Measurements from ENCODE around the gene STARD3NL. TPM values are rescaled to one million over a fixed set of nuclear protein-coding genes. Genes with fewer than 3 reads are reported as not detected.

Gene STARD3NL
- total RNA-seq, 2 donors from 2014 or later = 10.9 to 19.7 TPM

GRCh38 chr7:38154278-38154677, 23.8 kb upstream of the STARD3NL start:
- DNase-seq (no peak), ATAC-seq (no peak)
- H3K4me1 ChIP-seq = no peaks in the 10 kb centered on the region
- no peaks in the 10 kb centered on the region for H3K36me3 ChIP-seq (replicated peaks in 1 of 2; ENCODE audit: insufficient read depth in 1 of 2, low read depth in 2 of 2)
- H3K4me3 ChIP-seq = no peak overlapping the region
- intact Hi-C loops (cut with DNase I) = no loop called here
- no peaks in the 10 kb centered on the region for H3K27me3 ChIP-seq
- 38 to 90% methylated on average over 2 of the region's 2 CpGs for WGBS, 2 donors
- no peak overlapping the region for H3K27ac ChIP-seq
- no peak for TF ChIP-seq POLR2A (IDR thresholded peaks at IDR 0.05)
- TF ChIP-seq, protein P1, sequence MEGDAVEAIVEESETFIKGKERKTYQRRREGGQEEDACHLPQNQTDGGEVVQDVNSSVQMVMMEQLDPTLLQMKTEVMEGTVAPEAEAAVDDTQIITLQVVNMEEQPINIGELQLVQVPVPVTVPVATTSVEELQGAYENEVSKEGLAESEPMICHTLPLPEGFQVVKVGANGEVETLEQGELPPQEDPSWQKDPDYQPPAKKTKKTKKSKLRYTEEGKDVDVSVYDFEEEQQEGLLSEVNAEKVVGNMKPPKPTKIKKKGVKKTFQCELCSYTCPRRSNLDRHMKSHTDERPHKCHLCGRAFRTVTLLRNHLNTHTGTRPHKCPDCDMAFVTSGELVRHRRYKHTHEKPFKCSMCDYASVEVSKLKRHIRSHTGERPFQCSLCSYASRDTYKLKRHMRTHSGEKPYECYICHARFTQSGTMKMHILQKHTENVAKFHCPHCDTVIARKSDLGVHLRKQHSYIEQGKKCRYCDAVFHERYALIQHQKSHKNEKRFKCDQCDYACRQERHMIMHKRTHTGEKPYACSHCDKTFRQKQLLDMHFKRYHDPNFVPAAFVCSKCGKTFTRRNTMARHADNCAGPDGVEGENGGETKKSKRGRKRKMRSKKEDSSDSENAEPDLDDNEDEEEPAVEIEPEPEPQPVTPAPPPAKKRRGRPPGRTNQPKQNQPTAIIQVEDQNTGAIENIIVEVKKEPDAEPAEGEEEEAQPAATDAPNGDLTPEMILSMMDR (IDR thresholded peaks at IDR 0.05) = no peak
- no peaks in the 10 kb centered on the region for H3K9me3 ChIP-seq

DNA sequence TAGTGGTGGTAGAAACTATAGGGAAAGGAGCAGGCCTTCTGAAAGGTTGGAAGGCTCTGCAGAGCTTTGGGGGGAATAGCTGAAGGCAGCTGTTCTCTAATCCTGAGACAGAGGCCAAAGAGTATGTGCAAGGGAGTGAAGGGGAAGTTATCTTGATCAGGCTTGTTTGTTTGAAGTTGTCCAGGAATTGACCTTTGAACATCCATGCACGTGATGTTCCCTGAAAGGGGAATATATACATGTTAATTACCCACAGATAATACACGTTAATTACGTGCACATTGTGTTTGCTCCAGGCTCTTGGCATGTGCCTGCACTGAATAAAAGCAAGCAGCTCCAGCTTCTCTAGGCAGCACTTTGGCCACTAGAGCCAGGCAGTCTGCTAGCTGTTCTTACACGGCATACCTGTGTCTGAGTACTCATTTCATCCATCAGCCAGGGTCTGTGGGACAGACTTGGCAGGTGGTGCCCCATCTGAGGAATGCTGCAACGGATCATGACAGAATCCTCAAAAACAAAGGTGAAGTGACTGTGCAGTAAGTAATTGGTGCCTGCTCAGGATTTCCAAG, 18.0 kb upstream of the STARD3NL start:
- Histone ChIP-seq H3K4me1 (no peaks in the 10 kb centered on the region), H3K27ac (no peak overlapping the region), H3K4me3 (no peak overlapping the region), H3K27me3 (no peaks in the 10 kb centered on the region), H3K36me3 (replicated peaks in 1 of 2; ENCODE audit: insufficient read depth in 1 of 2, low read depth in 2 of 2) (no peaks in the 10 kb centered on the region), H3K9me3 (no peaks in the 10 kb centered on the region)
- intact Hi-C loops (cut with DNase I) = no loop called here
- DNase-seq (no peak), ATAC-seq (no peak)
- TF ChIP-seq, protein P1 (IDR thresholded peaks at IDR 0.05) = no peak
- TF ChIP-seq POLR2A (IDR thresholded peaks at IDR 0.05) = no peak
- 42% methylated on average over 5 of the region's 5 CpGs for WGBS, 2 donors

DNA sequence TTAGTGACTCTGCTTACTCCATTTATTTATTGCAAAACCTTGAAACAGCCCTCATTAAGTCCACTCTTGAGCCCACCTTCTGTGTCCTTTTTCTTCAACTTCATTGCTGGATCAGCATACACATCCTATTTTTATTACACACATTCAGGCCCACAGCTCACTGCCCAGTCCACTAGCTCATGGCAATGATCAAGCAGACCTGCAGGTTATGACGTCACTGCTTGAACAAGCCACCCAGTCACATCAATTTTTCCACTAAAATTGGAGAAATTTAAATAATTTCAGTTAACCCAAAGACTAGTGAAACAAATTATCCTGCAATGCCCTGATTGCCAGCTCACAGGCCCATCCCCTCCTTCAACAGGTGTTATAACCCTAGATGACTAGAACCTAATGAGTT, 16.0 kb upstream of the STARD3NL start:
- Histone ChIP-seq H3K9me3 (no peaks in the 10 kb centered on the region), H3K27me3 (no peaks in the 10 kb centered on the region), H3K27ac (no peak overlapping the region), H3K4me1 (no peaks in the 10 kb centered on the region), H3K4me3 (no peak overlapping the region), H3K36me3 (replicated peaks in 1 of 2; ENCODE audit: insufficient read depth in 1 of 2, low read depth in 2 of 2) (no peaks in the 10 kb centered on the region)
- DNase-seq (no peak), ATAC-seq (no peak)
- 50 to 67% methylated on average over 1 of the region's 1 CpG for WGBS, 2 donors
- no peak for TF ChIP-seq POLR2A (IDR thresholded peaks at IDR 0.05)
- TF ChIP-seq, protein P1 (IDR thresholded peaks at IDR 0.05) = no peak
- intact Hi-C loops (cut with DNase I) = no loop called here

DNA sequence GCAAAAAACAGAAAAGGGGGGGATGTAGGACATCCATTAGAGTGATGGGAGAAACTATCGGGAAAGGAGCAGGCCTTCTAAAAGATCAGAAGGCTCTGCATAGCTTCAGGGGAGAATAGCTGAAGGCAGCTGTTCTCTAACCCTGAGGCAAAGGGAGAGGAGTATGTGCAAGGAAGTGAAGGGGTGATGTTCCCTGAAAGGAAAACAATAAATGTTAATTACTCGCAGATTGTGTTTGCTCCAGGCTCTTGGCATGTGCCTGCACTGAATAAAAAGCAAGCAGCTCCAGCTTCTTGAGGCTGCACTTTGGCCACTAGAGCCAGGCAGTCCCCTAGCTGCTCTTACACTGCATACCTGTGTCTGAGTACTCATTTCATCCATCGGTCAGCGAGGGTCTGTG, 14.4 kb upstream of the STARD3NL start:
- Histone ChIP-seq H3K27me3 (no peaks in the 10 kb centered on the region), H3K36me3 (replicated peaks in 1 of 2; ENCODE audit: insufficient read depth in 1 of 2, low read depth in 2 of 2) (no peaks in the 10 kb centered on the region), H3K4me1 (no peaks in the 10 kb centered on the region), H3K4me3 (no peak overlapping the region), H3K9me3 (no peaks in the 10 kb centered on the region), H3K27ac (no peak overlapping the region)
- WGBS, 2 donors = 83 to 86% methylated on average over 4 of the region's 4 CpGs
- intact Hi-C loops (cut with DNase I) = no loop called here
- ATAC-seq (no peak), DNase-seq (no peak)
- TF ChIP-seq, protein P1 (IDR thresholded peaks at IDR 0.05) = no peak
- TF ChIP-seq POLR2A (IDR thresholded peaks at IDR 0.05) = no peak

DNA sequence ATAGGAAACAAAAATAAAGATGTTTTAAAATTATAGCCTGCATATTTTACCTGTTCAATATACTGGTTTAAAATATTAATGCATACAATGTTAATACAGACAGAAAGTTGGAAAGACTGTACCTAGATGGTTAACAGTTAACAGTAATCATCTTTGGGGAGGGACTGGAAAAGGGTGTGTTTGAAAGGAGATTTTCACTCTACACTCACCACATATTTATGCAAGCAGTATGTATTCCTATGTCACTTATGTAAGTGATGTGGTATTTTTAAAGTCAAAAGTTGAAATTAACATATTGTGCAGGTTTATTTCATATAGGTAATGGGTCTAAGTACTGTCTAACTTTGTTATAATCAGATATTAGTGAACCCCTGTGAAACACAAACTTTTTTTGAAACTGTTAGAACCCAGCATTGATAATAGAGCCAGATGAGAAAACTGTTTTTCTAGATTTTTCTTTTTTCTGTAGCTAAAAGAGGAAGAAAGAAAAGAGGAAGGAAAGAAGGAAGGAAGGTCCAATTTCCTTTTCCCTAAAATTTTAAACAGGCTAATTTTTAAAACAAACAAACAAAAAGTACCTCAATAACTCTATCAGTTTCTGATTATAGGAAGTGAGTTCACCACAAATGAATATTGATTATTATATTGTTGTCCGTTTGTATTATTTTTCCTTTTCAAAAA, 9.0 kb upstream of the STARD3NL start:
- no peak overlapping the region for H3K27ac ChIP-seq
- ATAC-seq = no peak

More for the DNA sequence above, 9.0 kb upstream of the STARD3NL start:
- 72 to 76% methylated on average over 1 of the region's 1 CpG for WGBS, 2 donors
- TF ChIP-seq, protein P1 (IDR thresholded peaks at IDR 0.05) = no peak
- no peak for TF ChIP-seq POLR2A (IDR thresholded peaks at IDR 0.05)
- Histone ChIP-seq H3K4me1 (no peaks in the 10 kb centered on the region), H3K27me3 (no peaks in the 10 kb centered on the region), H3K36me3 (replicated peaks in 1 of 2; ENCODE audit: insufficient read depth in 1 of 2, low read depth in 2 of 2) (no peaks in the 10 kb centered on the region), H3K9me3 (no peaks in the 10 kb centered on the region), H3K4me3 (no peak overlapping the region)
- intact Hi-C loops (cut with DNase I) = no loop called here
- DNase-seq = no peak

Measured in body of pancreas (tissue), 4 donors.